GM21825 (cell line): ENCODE measurements around the gene KCNMA1.
"Not testable (repeated sequence)": the region's sequence is repeated elsewhere in the genome, so short reads cannot be mapped to it uniquely, and the experiment has no call there.

Experiments
- ATAC-seq: cut with Tn5 transposase; IDR thresholded peaks from one replicate; pipeline ENCODE4 v1.9.1; 2021; ENCODE audit warnings: mild to moderate bottlenecking, moderate library complexity; ENCODE audit not compliant: unreplicated experiment

The KCNMA1 gene

GRCh38 chr10:77588886-77589285 lies 48.7 kb downstream of the KCNMA1 start:
- ATAC-seq, result no peak

- no peak for ATAC-seq
These were observed 50.2 kb downstream of the KCNMA1 start for GRCh38 chr10:77587416-77587790.

DNA sequence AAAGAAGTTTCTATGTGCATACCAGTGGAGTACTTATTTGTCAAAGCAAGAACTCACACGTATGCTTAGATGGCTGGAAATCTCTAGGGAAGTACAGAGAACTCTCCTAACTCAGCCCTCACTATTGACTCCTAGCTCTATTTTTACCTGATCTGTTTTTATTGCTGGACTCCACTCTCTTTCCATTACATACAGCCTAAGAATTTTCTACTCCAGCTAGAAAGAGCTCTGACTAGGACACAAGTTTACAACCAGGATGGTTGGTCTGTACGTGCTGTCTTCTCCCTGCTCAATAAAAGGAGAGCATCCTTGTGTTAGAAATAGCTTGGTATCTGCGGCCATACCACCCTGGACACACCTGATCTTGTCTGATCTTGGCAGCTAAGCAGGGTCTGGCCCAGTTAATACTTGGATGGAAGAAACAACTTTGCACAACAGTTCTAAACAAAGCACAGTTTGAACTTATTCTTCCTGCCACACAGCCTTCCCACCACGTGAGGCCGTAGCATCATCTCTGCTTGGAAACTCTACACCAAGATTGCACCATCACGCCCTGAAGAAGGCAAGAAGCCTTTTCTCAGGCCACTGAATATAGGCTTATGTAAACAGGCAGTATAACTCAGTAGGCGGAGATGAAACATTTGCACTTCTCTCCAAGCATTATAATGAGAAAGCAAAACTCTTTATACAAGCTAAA lies 50.7 kb downstream of the KCNMA1 start:
- ATAC-seq, result no peak

GRCh38 chr10:77584938-77585337 lies 52.7 kb downstream of the KCNMA1 start:
- ATAC-seq, result no peak

GRCh38 chr10:77583527-77583926 lies 54.1 kb downstream of the KCNMA1 start:
- ATAC-seq, result no peak

GRCh38 chr10:77582710-77583115 lies 54.9 kb downstream of the KCNMA1 start:
- ATAC-seq, result no peak

DNA sequence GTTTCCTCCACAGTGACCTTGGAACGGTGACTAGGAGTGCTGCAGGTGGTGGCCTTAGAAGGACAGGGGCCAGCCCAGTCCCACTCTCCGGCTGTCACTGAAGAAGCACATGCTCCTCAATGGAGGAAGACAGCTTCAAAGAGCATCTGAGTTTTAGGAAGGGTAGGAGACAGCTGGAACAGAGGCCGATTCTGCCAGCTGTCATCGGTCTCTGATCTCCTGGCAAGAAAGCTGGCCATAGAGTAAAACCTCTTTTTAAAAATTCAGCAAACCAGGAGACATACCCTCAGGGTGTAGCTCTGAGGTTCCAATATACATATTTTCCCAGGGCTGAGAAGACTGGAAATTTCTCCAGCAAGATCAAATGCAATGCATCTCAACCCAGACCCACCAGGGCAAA lies 55.9 kb downstream of the KCNMA1 start:
- ATAC-seq, result no peak

GRCh38 chr10:77580482-77580881 lies 57.1 kb downstream of the KCNMA1 start:
- no peak for ATAC-seq

GRCh38 chr10:77578583-77579227 lies 58.9 kb downstream of the KCNMA1 start:
- ATAC-seq, result no peak

DNA sequence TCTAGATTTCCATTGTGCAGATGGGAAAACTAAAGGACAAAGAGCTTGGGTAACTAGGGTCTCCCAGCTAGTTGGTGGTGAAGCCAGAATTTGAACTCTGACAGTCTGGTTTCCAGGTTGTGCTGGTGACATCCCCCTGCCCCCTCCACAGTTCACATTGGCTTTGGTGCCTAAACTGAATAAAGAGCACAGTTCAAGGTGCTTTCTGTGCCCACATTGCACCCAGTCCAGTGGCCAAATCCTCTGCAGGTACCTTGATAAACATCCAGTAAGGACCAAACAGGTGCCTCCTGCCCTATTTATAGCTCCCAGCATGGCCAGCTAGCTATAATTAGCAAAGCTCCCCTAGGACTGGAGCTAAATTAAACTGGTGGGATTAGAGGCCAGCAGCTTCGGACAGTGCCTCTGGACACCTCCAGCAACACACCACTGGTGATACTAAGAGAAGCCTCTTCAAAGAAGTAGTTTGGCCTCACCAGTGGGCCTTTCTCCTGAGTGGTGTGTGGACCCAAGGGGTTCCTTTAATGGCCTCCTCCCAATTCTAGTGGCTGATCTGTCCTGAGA lies 59.9 kb downstream of the KCNMA1 start:
- ATAC-seq, result no peak

DNA sequence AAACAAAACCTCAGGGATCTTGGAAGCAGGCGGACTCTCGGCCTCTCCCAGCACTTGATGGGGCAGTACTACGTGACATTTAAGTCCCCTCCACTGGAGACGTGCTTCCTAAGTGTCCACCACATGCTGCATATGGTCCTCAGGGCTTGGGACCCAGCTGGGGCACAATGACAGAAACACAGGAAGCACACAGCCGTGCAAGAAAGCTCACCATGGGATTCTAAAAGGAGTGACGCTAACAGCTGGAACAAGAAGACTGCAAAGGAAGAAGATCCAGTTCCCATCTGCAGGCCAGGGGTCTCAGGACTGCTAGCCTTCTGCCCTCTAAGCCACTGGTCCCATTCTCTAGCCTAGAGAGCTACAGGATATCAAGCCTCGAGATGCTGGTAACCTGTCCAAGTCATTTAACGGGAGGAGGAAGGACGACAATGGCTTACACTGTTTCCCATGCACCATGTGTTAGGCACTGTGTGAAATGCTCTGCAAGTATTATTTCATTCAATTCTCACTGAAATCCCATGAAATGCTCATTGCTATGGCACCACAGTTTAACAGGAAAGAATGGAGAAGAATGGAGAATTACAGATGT lies 61.1 kb downstream of the KCNMA1 start:
- no peak for ATAC-seq

GRCh38 chr10:77576007-77576367 lies 61.6 kb downstream of the KCNMA1 start:
- no peak for ATAC-seq

GRCh38 chr10:77575271-77576006 lies 62.2 kb downstream of the KCNMA1 start:
- no peak for ATAC-seq

GRCh38 chr10:77574438-77574837 lies 63.2 kb downstream of the KCNMA1 start:
- ATAC-seq, result no peak

DNA sequence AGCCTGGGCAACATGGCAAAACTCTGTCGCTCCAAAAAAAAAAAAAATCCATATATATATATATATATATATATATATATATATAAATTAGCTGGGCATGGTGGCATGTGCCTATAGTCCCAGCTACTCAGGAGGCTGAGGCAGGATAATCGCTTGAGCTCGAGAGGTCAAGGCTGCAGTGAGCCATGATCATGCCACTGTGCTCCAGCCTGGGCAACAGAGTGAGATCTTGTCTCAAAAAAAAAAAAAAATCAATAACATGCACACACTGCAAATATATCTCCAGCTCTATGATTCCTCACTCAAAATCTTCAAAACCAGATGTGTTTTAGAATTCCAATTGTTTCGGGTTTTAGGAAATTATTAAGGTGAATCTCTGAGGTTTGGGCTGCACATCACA lies 65.1 kb downstream of the KCNMA1 start:
- ATAC-seq, result not testable (repeated sequence)

GRCh38 chr10:77571490-77571889 lies 66.1 kb downstream of the KCNMA1 start:
- ATAC-seq, result no peak

DNA sequence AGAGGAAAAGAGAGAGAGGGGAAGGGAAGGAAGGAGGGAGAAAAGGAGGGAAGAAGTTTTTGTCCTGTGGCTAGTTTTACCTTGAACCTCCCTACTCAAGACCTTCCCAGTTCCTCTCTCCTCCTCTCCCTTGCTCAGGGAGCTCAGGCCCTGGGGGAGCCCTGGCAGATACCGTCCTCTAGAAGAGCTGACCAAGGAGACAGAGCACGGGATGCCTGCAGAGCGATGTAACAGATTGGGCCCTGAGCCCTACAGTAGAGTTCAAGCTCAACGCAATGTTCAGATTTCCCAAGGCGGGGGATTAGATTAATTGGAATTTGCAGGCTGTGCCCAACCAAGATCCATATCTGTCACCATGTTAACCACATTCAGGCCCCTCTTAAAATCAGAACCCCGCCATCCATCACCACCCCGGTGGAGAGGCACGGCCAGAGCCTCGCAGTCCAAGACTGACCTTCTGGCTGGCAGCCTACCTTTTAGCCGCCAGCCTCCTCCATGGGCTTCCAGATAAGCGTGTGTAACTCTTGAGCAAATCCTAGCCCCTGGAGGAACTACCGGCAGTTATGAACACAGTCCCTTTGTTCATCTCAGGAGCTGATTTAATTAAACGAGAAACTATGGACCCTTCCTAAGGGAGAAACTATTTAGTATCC lies 70.6 kb downstream of the KCNMA1 start:
- no peak for ATAC-seq

GRCh38 chr10:77566236-77566635 lies 71.4 kb downstream of the KCNMA1 start:
- ATAC-seq, result no peak

DNA sequence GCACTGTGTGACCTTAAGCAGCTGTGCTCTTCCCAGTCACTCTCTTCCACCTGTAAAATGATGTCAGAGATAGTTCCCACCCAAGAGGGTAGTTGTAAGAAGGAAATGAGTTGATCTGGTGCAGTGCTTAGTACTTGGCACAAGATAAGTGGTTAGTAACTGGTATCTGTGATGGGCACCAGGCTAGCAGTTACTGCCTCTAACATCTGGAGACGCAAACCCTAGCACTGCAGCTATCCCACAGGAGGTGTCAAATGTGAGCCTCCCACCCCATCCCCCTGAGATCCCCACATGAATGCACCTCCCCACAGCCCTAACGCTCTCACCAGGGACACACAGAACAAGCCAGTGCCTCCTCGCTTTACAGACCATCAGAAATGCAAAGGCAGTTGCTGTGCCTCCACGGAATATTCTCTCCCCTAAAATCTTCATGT lies 72.0 kb downstream of the KCNMA1 start:
- ATAC-seq, result no peak

- no peak for ATAC-seq
These were observed 72.6 kb downstream of the KCNMA1 start for GRCh38 chr10:77564731-77565589.
